DMS79 (cell line): ENCODE results near the gene CERS4.
"Not testable (repeated sequence)": the region's sequence is repeated elsewhere in the genome, so short reads cannot be mapped to it uniquely, and the experiment has no call there.

ENCODE experiments used
- DNase-seq: peaks from one replicate; lab custom pipeline; 2025; lab: John Stamatoyannopoulos, UW

The CERS4 gene

GRCh38 chr19:8262431-8262830 is 53.3 kb downstream of the CERS4 start:
- DNase-seq = no peak

GRCh38 chr19:8264248-8264647 is 55.1 kb downstream of the CERS4 start:
- DNase-seq = not testable (repeated sequence)

- no peak for DNase-seq
Measured at GRCh38 chr19:8265872-8266271, 56.7 kb downstream of the CERS4 start.

DNA sequence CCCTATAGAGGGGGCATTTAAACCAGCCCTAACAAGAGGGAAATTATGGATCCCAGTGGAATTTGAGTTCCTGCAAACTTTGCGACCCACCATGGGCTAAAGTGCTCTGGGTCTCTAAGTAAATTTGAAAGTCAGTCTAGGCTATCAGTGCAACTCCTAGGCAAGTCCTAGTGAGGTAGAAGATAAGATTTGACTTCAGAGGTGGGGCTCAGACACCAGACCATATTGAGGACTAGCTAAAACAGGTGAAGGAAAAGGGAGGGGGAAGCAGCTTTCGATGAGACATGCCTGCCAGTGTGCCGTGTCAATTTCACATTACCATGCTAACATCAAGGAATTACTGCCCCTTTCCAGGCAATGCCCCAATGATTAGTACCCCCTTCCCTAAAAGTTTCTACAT is 60.6 kb downstream of the CERS4 start:
- DNase-seq = no peak

DNA sequence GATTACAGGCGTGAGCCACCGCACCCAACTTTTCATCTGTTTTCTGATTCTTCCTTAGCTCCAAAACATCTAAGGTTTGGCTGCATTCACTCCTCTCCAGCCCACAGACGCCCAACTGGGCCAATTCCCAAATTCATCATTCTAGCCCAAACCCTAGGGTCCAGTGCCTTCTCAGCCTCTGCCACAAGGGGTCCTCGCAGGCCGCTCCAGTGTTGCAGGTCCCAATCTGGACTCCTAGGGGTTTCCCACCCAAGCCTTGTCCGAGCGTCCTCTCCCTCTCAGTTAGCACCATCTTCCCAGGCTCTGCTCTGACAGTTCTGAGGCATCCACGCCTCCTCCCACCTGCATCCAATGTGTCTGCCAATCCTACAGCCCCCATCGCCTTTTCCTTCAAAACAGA is 67.3 kb downstream of the CERS4 start:
- DNase-seq = not testable (repeated sequence)

- not testable (repeated sequence) for DNase-seq
Measured at GRCh38 chr19:8291337-8291736, 82.2 kb downstream of the CERS4 start.

DNA sequence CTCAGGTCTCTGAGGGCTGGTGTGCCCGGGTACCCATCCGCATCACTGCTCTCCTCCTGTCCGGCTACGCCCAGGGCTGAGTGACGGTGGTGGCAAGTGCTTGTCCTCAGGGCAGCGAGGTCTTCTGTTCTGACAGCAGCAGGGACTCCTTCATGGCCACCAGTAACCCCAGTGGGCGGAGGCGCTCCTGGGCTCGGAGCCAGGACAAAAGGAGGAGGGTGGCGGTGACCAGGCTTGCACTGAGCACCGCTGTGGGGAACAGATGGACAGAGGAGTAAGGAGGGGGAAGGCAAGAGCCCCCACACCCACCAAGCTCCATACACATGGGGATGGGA is 93.2 kb downstream of the CERS4 start:
- no peak for DNase-seq

- no peak for DNase-seq
Measured at GRCh38 chr19:8302734-8303133, 93.6 kb downstream of the CERS4 start.

DNA sequence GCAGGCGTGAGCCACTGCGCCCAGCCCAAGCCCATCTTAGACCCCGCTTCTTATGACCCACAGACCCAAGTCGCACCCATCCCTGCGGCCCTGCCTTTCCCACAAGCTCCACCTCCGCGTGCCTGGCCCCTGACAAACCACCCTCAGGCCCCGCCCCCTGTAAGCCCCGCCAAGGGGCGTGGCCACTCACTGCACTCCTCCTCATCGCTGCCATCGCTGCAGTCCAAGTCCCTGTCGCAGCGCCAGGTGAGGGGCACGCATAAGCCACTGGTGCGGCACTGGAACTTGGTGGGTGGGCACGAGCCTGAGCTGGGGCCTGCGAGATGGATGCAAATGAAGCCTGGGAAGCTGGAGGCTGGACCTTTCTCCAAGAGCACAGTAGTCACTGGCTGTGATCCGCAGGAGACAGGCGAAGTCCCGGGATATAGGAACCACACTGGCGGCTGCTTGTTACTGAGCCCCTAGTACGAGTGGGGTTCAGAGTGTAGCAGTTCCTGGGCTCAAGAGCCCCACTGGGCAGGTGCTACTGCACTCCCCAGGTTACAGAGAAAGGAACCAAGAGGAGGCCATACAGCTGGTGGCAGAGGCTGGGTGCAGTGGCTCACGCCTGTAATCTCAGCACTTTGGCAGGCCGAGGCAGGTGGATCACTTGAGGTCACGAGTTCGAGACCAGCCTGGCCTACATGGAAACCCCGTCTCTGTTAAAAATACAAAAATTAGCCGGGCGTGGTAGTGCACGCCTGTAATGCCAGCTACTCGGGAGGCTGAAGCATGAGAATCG is 95.9 kb downstream of the CERS4 start:
- DNase-seq = no peak

DNA sequence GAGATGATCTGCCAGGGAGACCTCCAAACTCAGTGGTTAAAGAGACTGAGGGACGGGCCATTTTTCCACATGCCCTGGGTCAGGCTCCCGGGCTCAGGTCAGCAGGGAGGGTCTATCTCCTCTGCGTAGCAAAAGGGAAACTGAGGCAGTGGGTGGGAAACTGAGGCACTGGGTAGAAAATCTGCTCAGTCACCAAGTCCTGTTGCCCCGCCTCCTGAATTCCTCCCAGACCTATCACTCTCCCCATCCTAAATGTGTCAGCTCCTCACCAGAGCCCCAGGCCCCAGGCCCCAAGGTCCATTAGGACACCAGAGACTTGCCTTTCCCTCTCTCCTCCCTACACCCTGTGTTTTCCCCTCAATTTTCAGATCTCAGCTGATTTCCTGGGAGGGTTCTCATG is 96.6 kb downstream of the CERS4 start:
- no peak for DNase-seq

DNA sequence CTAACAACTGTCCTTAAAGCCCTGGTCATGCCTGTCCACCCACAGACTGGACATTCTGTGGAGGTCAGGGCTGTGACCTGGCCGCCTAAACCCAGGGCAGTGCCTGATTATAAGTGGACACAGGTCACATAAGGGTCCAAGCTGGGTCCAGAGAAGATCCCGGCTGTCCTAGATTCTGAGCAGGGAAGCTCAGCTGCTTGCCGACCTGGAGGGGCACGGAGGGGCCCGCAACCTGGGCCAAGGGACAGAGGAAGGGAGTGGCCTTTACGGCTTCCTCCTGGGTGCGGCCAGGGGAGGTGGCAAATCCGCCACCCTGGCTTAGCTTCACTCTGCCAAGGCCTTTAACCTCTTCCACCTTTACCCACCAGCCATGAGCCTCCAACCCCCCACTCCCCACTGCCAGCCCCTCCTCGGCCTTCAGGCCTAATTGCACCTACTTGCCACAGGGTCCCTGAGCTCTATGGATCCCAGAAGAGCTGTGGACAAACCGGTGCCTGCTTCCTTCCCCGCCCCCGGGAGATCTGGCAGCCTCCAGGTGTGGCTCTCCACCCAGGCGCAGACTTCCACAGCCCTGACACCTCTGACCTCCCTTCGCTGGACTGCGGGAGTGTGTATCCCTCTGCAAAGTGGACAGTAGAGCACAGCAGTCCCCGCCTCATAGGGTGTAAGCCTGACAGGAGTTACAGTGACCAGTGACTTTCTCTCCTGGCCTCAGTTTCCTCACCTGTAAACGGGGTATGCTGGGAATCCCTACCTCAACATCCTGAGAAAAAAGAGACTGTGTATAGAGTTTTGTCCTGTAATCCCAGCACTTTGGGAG is 97.3 kb downstream of the CERS4 start:
- no peak for DNase-seq

GRCh38 chr19:8307400-8307964 is 98.3 kb downstream of the CERS4 start:
- DNase-seq = no peak

- peak; percentile 77 for DNase-seq
Measured at GRCh38 chr19:8307965-8308866, 99.0 kb downstream of the CERS4 start, which contains the start of gene CD320. CD320 (minus strand) TSS chr19:8308358; CDS start chr19:8308290, 68 bp downstream.

GRCh38 chr19:8308891-8309291 is 99.7 kb downstream of the CERS4 start:
- DNase-seq = no peak

DNA sequence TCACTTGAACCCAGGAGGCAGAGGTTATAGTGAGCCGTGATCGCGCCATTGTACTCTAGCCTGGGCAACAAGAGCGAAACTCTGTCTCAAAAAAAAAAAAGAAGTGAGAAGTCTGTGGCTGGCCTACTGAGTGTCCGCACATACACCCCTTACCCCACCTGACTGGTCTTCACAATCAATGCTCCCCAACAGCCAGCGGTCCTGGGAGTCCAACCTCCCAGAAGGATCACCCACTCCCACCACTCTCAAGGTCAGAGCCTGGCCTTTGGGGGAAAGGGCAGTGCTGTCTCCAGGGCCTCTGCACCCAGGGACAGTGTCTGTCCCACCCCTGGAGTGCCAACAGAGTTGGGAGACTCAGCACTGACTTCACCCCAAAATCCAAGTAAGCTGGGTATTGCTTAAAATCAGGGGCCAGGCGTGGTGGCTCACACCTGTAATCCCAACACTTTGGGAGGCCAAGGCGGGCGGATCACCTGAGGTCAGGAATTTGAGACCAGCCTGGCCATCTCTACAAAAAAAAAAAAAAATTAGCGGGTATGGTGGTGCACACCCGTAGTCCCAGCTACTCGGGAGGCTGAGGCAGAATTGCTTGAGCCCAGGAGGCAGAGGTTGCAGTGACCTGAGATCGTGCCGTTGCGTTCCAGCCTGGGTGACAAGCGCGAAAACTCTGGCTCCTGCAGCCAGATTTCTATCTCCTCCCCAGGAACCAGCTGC is 101.3 kb downstream of the CERS4 start:
- DNase-seq = no peak

GRCh38 chr19:8311461-8312260 is 102.5 kb downstream of the CERS4 start:
- DNase-seq = no peak
